KMS-11 (cell line): ENCODE results near the gene SEC24D.
A peak's percentile ranks its signal among the peaks of the same experiment; 100 is the strongest.

Source experiments
- H2AFZ ChIP-seq: fragments of 200-600 bp; sonication (generic); 2 replicates; pipeline ENCODE4 v1.6.1; 2016; ENCODE audit warnings: antibody characterized with exemption, mixed run types, low read depth
- H3K27ac ChIP-seq: fragments of 200-600 bp; sonication (generic); 2 replicates; pipeline ENCODE4 v1.6.1; 2016; ENCODE audit warnings: mild to moderate bottlenecking, mixed run types
- H3K27me3 ChIP-seq: fragments of 200-600 bp; sonication (generic); 2 replicates; pipeline ENCODE4 v1.6.1; 2017; ENCODE audit warnings: mild to moderate bottlenecking, low read depth, mixed run types, moderate library complexity; ENCODE audit not compliant: insufficient read depth
- H3K36me3 ChIP-seq: fragments of 200-600 bp; sonication (generic); 2 replicates; pipeline ENCODE4 v1.6.1; 2017; ENCODE audit warnings: mild to moderate bottlenecking, mixed run types; ENCODE audit not compliant: insufficient read depth
- H3K4me1 ChIP-seq: fragments of 200-600 bp; sonication (generic); 2 replicates; pipeline ENCODE4 v1.6.1; 2016; ENCODE audit warnings: mild to moderate bottlenecking, low read depth, mixed run types; ENCODE audit not compliant: poor library complexity, severe bottlenecking
- H3K4me2 ChIP-seq: fragments of 200-600 bp; sonication (generic); 2 replicates; pipeline ENCODE4 v1.7.0; 2016; ENCODE audit warnings: mild to moderate bottlenecking, mixed run types
- H3K4me3 ChIP-seq: fragments of 200-600 bp; sonication (generic); IDR thresholded peaks from 2 replicates; pipeline ENCODE4 v1.6.1; 2017; ENCODE audit warnings: low read depth, low read length, mixed read lengths; ENCODE audit not compliant: insufficient read depth
- H3K79me2 ChIP-seq: fragments of 200-600 bp; sonication (generic); 2 replicates; pipeline ENCODE4 v1.6.1; 2016; ENCODE audit warnings: low read depth, mixed run types; ENCODE audit not compliant: insufficient read depth
- H3K9ac ChIP-seq: fragments of 200-600 bp; sonication (generic); 2 replicates; pipeline ENCODE4 v1.6.1; 2016; ENCODE audit warnings: mild to moderate bottlenecking, mixed run types
- H4K20me1 ChIP-seq: fragments of 200-600 bp; sonication (generic); 2 replicates; pipeline ENCODE4 v1.6.1; 2016; ENCODE audit warnings: mild to moderate bottlenecking, mixed run types; ENCODE audit not compliant: insufficient read depth
- TF ChIP-seq, protein P1 (sequence below): fragments of 200-600 bp; sonication (generic); conservative IDR thresholded peaks from 2 replicates; pipeline ENCODE4 v1.6.1; 2017; ENCODE audit warnings: low read depth, mild to moderate bottlenecking, antibody characterized with exemption, low read length, moderate library complexity, mixed read lengths

SEC24D gene

DNA sequence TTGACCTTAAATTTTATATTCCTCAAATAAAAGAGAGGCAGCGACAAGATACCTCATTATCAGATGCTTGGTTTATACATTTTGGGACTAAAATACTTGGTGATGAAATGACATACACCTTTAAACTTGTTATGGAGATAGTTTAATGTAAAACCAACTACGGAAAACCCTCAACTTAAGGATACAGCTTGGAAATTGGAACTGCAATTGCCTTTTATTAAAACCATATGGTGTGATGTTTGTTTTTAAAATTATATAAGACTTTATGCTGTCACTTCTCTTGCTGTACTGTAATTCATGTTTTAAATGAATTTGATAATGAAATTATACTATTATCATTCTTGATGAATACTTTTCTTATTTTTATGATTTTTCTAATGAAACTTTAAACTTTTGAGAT is 124.9 kb downstream of the SEC24D start:
- no peak overlapping the region for H2AFZ ChIP-seq
- H3K27me3 ChIP-seq: no peaks in the 10 kb centered on the region
- no peaks in the 10 kb centered on the region for H4K20me1 ChIP-seq
- no peak overlapping the region for H3K4me3 ChIP-seq
- no peaks in the 10 kb centered on the region for H3K79me2 ChIP-seq
- H3K9ac ChIP-seq: no peak overlapping the region
- H3K27ac ChIP-seq: no peak overlapping the region
- TF ChIP-seq, protein P1, sequence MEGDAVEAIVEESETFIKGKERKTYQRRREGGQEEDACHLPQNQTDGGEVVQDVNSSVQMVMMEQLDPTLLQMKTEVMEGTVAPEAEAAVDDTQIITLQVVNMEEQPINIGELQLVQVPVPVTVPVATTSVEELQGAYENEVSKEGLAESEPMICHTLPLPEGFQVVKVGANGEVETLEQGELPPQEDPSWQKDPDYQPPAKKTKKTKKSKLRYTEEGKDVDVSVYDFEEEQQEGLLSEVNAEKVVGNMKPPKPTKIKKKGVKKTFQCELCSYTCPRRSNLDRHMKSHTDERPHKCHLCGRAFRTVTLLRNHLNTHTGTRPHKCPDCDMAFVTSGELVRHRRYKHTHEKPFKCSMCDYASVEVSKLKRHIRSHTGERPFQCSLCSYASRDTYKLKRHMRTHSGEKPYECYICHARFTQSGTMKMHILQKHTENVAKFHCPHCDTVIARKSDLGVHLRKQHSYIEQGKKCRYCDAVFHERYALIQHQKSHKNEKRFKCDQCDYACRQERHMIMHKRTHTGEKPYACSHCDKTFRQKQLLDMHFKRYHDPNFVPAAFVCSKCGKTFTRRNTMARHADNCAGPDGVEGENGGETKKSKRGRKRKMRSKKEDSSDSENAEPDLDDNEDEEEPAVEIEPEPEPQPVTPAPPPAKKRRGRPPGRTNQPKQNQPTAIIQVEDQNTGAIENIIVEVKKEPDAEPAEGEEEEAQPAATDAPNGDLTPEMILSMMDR: no peak
- H3K36me3 ChIP-seq: no peaks in the 10 kb centered on the region
- H3K4me2 ChIP-seq: no peak overlapping the region
- H3K4me1 ChIP-seq: no peaks in the 10 kb centered on the region

DNA sequence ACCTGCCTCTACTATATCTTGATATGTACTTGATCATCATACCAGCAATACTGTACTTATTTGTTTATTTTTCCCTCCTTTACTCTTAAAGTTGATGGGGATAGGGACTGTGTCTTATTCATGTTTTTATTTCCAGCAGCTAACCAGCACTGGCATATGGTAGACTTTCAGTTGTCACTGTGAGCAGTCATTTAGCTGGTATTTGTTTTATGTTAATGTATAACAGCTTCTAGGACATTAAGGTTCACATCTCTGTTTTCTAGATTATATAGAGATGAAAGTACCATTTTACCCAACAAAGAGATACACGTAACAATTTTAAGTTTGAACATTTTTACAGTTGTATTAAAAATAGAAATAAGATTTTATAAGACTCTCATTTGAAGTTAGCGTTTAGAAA is 132.8 kb downstream of the SEC24D start:
- Histone ChIP-seq H3K4me3 (no peak overlapping the region), H3K36me3 (no peaks in the 10 kb centered on the region), H3K27ac (no peak overlapping the region), H3K9ac (no peak overlapping the region), H3K4me2 (no peak overlapping the region), H4K20me1 (no peaks in the 10 kb centered on the region), H3K4me1 (no peaks in the 10 kb centered on the region), H3K27me3 (no peaks in the 10 kb centered on the region), H3K79me2 (no peaks in the 10 kb centered on the region), H2AFZ (no peak overlapping the region)
- TF ChIP-seq, protein P1: no peak

DNA sequence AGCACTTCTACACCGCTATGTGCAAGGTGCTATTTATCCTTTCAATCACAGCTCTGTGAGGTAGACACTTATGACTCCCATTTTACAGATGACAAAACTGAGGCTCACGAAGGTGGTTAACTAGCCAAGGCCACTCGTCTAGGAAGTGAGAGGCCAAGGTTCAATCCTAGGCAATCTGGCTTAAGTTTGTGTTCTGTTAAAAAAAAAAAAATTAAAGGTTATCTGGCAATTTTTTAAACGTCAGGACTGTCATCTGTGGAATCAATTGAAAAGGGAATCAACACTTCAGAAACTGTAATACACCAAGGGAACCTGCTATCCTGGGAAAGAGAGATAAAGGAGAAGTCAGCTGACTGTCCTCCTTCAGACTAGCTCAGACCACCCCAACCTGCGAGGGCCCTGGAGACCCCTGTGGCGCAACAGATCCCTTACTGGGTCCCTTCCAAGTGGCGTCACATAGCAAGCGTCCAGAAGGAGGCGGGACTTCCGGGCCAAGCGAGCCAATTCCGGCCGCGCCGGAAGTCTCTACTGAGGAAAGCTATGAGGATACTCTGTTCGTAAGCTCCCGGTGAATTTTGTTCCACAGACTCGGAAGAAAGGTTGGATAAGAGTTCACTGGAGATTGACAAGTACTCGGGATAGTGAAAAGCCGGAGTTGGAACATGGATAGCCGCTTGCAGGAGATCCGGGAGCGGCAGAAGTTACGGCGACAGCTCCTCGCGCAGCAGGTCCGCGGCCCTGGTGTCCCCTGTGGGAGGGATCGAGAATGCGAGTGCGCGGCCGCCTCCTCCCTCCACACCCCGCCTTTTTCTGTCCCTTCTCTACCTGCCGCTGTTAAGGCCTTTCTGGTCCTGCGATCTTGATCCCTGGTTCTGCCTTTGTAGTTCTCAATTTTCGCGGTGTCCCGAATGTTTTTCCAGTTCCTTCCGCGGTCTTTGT is 150.8 kb downstream of the SEC24D start, which contains the start of gene METTL14:
Gene METTL14 (plus strand): TSS at position 520 of the 939 bp plus-strand sequence. CDS start 143 bp downstream, at position 663.
- Histone ChIP-seq H3K36me3 (0 out of 2 replicates have a peak, but pooled peaks cover 3% of the 10 kb centered on the region), H2AFZ (peak within 1 kb of the TSS; percentile 81), H3K79me2 (peaks cover 25% of the 10 kb centered on the region), H3K9ac (peak within 1 kb of the TSS; percentile 57), H3K4me3 (peak within 1 kb of the TSS; percentile 50), H3K27me3 (no peaks in the 10 kb centered on the region), H3K4me1 (peaks cover 20% of the 10 kb centered on the region), H4K20me1 (no peaks in the 10 kb centered on the region), H3K4me2 (peak within 1 kb of the TSS; percentile 84), H3K27ac (peak within 1 kb of the TSS; percentile 39)
- TF ChIP-seq, protein P1: no peak

DNA sequence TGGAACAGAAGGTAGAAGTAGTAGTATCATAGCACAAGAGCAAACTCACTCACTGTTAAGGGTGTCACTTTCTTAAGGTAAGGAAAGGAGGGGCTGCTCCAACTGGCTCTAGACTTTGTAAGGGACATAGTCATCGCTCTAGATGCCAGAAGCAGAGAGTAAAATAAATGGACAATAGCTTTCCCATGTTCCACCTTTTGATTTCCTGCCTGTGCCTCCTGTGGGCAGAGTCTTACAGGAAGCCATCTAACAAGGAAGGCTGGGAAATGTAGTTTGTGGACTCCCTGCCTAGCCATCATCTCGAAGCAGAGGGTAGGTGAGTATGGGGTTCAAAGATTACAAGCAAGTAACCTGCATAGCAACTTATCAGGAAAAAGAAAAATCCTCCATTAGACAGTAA is 152.4 kb downstream of the SEC24D start:
- no peak overlapping the region for H3K4me3 ChIP-seq
- H3K4me1 ChIP-seq: peaks cover 20% of the 10 kb centered on the region
- H3K79me2 ChIP-seq: peaks cover 25% of the 10 kb centered on the region
- no peaks in the 10 kb centered on the region for H3K36me3 ChIP-seq
- H4K20me1 ChIP-seq: no peaks in the 10 kb centered on the region
- TF ChIP-seq, protein P1: no peak
- H3K27ac ChIP-seq: no peak overlapping the region
- peak overlapping the region; percentile 75 for H2AFZ ChIP-seq
- no peaks in the 10 kb centered on the region for H3K27me3 ChIP-seq
- no peak overlapping the region for H3K9ac ChIP-seq
- peak overlapping the region; percentile 12; the same call in 1 of the 2 replicates for H3K4me2 ChIP-seq
